HG02852 (cell line): Measurements from ENCODE around the gene PHC2.

Experiments
- ATAC-seq: cut with Tn5 transposase; IDR thresholded peaks from one replicate; pipeline ENCODE4 v1.9.1; 2021; ENCODE audit warnings: mild to moderate bottlenecking, moderate library complexity; ENCODE audit not compliant: unreplicated experiment

PHC2 gene

GRCh38 chr1:33337441-33337840, 93.5 kb downstream of the PHC2 start:
- no peak for ATAC-seq

DNA sequence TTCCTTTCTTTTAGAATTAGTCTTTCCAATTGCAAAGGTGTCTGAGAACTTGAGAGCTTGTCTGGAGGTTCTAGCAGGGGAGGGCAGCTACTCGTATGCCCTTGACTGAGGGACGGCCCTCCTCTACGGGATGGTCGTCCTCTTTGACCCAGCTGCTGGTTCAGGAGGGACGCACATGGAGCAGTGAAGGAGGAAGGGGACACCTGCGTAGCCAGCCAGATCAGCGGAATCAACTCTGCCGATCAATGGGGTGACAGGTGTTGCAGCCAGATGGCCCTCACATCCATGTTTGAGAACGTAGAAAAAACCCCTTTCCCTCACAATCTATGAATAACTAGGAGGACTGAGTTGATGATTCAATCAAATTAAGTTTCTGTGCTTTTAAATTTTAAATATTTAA, 94.3 kb downstream of the PHC2 start:
- no peak for ATAC-seq

DNA sequence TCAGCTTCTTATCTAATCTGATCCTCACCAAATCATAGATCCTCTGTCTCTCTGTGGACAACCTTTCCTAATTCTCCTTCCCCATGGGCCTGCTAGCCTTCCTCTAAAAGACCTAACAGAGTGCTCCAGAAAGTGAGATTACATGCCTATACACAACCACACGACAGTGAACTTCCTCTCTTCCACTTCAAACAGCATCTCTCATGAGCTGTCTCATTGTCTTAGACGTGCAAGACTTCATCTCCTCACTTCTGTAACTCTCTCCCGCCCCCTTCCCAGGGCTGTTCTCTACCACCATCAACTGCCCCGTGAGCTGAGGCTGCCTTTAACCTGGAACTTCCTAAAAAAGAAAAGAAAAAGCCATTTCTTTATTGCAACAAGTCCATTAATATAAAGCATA, 95.9 kb downstream of the PHC2 start:
- no peak for ATAC-seq

DNA sequence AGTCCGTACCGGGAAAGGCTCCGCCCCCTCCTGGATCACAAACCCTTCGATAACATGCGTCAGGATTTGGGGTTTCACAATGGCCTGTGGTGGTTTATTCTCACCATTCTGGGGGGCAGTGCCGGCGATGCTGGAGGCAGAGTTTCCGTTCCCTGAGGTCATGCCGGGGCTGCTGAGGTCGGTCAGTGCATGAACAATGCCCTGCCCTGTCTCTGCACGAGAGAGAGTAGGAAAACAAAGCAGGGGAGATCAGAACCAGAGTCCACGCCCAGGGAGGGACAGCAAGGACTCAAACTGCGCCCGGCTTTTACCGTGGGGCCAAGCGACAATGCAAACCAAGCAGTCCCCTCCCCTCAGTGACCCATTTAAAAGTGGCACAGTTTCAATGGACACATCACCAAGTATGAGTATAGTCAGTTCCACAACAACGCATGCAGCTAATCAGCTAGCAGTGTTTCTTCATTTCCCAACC, 96.8 kb downstream of the PHC2 start:
- ATAC-seq = no peak

DNA sequence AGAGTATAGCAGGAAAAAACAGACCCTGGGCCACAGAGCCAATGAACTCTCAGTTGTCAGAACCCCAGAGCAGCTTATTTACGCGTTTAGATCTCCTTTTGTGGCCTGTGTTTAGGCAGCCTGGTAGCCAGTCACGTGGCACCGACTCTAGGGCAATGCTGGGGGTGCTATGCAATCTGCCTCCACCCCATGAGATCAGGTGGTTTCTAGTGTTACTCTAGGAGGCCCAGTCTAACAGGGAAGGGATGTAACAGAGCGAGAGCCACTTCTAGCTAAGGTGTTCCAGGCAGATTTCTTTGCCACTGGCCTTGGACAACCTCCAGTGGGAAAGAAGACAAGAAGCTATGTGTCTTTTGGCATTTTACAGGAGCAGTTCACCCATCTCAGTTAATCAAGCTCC, 98.0 kb downstream of the PHC2 start:
- no peak for ATAC-seq

- ATAC-seq = no peak
Observed at GRCh38 chr1:33332357-33332789, 98.5 kb downstream of the PHC2 start.

GRCh38 chr1:33331444-33332356, 99.2 kb downstream of the PHC2 start:
- no peak for ATAC-seq

DNA sequence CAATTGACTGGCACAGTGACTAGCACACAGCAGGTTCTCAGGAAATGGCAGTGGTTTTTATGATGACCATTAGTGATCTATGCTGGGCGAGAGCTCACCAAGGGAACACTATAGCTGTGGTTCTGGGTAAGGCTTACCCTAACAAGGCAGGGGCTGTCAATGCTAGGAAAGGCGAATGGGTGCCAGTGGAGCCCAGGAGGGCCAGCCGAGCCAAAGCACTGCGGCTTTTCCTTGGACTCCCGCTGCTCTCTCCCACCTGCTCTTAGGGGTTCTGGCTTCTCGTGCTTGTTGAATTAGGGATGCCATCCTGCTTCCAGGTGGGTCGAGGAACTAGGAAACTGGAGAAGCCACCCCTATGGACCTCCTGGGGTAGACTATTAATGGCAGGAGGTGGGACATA, 100.0 kb downstream of the PHC2 start:
- ATAC-seq = no peak

DNA sequence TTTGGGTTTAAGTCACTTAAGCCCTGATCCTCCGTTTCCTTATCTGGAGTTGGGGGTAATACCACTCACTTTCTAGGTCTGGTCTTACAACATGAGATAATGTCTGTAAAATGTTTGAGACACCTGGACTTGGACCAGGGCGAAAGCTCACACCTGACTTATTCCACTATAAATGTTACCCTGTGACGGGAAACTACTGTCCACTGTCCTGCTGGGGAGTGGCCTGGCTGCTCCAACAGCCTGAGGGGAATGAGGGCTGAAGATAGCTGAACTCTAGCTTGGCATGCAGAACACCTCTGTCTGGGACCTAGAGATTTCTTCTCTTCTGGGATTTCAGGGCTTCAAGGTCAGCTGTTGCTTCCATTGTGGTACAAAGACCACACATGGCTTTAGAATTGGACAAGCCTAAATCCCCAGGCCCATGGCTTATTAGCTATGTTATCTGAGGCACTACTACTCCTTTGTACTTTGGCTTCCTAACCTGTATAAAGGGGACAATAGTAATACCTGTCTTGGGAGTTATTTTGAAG, 100.5 kb downstream of the PHC2 start:
- no peak for ATAC-seq

GRCh38 chr1:33329600-33330305, 101.1 kb downstream of the PHC2 start:
- no peak for ATAC-seq

- ATAC-seq = no peak
Observed at GRCh38 chr1:33328817-33329216, 102.1 kb downstream of the PHC2 start.

DNA sequence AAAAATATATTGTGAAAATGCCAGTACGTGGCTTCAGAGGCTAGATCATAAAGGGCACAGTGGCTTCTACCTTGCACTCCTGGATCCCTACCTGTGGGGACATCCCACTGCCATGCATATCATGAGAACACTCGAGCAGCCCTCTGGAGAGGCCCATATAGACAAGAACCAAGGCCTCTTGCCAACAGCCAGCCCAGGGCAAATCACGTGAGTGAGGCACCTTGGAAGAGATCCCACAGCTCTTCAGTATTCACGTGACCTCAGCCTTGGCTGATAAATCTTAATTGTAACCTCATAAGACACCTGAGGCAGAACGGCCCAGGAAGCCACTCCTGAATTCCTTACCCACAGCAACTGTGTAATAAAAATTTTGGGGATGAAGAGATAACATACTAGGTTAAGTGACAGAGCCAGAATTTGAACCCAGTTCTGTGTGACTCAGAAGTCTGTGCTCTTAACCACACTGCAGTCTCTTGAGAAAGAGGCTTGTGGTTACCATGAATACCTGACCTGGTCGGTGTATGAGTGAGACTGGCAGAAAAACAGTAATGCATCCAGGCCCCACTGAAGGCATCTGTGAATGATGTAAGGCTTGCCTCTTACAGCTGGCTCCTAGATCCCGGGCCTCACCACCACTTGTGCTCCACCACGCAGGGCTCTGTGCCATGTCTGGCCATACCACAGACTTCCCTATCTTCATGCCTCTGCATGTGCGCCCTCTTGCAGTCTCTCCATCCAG, 103.1 kb downstream of the PHC2 start:
- ATAC-seq = no peak

- ATAC-seq = no peak
Observed at GRCh38 chr1:33326785-33327184, 104.1 kb downstream of the PHC2 start.

DNA sequence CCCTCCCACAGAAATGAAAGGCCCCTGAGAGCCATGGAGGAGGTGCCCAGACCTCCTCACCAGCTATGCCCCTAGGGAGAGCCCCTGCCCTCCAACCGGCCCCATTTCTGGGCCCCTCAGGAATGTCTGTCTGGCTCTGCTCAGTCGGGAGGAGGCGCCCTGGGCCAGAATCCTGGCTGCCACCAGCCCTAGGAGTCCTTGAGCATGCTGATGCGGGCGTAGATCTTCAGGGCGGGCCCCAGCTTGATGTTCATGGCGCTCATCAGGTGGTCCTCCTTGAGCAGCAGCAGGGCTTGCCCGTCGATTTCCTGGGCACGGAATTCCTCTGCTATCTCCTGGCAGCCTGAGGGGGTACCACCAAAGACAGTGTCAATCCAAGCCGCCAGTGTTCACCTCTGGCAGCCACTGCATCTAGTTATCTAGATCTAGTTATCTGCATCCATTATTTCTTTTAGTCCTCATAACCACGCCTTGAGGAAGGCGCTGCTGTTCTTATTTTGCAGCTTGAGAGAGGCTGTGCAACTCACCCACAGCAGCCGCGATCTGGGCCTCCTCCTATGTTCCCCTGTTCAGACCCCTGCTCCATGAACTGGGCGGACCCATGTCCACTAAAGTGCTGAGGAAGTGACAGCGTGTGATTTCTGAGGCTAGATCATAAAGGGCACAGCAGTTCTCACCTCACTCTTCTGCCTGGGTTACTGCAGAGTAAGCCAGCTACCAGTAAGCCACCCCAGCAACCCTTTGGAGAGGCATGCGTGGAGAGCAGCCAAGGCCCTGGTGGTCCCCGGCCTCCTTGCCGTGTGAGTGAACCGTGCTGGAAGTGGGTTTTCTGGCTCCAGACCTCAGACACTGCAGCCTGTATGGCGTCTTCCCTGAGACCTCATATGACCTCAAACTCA, 106.0 kb downstream of the PHC2 start:
- ATAC-seq = no peak

- no peak for ATAC-seq
Observed at GRCh38 chr1:33323663-33324477, 107.0 kb downstream of the PHC2 start.

- no peak for ATAC-seq
Observed at GRCh38 chr1:33322870-33323585, 107.9 kb downstream of the PHC2 start.

GRCh38 chr1:33322109-33322508, 108.8 kb downstream of the PHC2 start:
- no peak for ATAC-seq

- no peak for ATAC-seq
Observed at GRCh38 chr1:33321178-33321577, 109.7 kb downstream of the PHC2 start.
